ENCODE results near the gene SPATA31A3. TPM values are rescaled to one million over a fixed set of nuclear protein-coding genes. Genes with fewer than 3 reads are reported as not detected.
"Not testable (repeated sequence)": the region's sequence is repeated elsewhere in the genome, so short reads cannot be mapped to it uniquely, and the experiment has no call there.

Gene SPATA31A3
- polyA plus RNA-seq (ENCODE audit: insufficient read length in 4 of 4) = not detected

GRCh38 chr9:66992450-66992849 lies at the start of gene SPATA31A3:
SPATA31A3 (minus strand) TSS chr9:66992550; CDS start chr9:66992521, 29 bp downstream.
- DNase-seq (ENCODE audit: low read depth in 4 of 4, low spot score in 3 of 4) = not testable (repeated sequence)

GRCh38 chr9:66952576-66952975 lies 39.8 kb downstream of the SPATA31A3 start:
- DNase-seq (ENCODE audit: low read depth in 4 of 4, low spot score in 3 of 4) = not testable (repeated sequence)

- DNase-seq (ENCODE audit: low read depth in 4 of 4, low spot score in 3 of 4) = peak in 1 of 4 donors; percentile 6
Measured at GRCh38 chr9:66942400-66943155, 49.8 kb downstream of the SPATA31A3 start.

- not testable (repeated sequence) for DNase-seq (ENCODE audit: low read depth in 4 of 4, low spot score in 3 of 4)
Measured at GRCh38 chr9:66939878-66940830, 52.2 kb downstream of the SPATA31A3 start.

- DNase-seq (ENCODE audit: low read depth in 4 of 4, low spot score in 3 of 4) = not testable (repeated sequence)
Measured at GRCh38 chr9:66938322-66938721, 54.0 kb downstream of the SPATA31A3 start.

- not testable (repeated sequence) for DNase-seq (ENCODE audit: low read depth in 4 of 4, low spot score in 3 of 4)
Measured at GRCh38 chr9:66937662-66938061, 54.7 kb downstream of the SPATA31A3 start.

Other genes with a start within 250 kb of the SPATA31A3 start
- gene ZNF658, start 91.8 kb downstream of the SPATA31A3 start, polyA plus RNA-seq (ENCODE audit: insufficient read length in 4 of 4) = 10 to 100 TPM in 2 of 4 donors, 1 to 10 TPM in 2; 9.0 to 11.8 (median 10.1) TPM